ENCODE measurements around the gene RBFOX1. TPM values are rescaled to one million over a fixed set of nuclear protein-coding genes. Genes with fewer than 3 reads are reported as not detected.

The RBFOX1 gene
- total RNA-seq, 1 donor, result not detected

DNA sequence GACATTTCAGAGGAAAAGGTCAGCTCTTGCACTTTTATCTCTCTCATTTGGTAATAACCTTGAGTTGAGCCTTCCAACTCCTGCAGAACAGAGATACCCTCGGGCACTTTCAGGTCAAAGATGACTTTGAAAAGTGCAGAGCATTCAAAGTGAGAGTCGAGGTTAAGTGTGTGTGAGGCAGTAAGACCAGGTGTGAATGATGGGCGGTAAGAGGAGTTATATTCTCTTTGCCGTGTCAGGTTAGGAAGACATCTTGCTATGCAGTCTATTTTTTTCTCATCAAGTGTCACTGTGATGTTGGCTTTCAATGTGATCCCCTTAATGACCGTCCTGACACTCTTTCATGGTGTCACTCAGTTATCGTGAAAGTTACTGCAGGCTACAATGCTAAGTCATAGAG is 248.5 kb downstream of the RBFOX1 start:
- H3K4me3 ChIP-seq (ENCODE audit: low read depth, low read length), result no peak overlapping the region
- TF ChIP-seq, protein P1, sequence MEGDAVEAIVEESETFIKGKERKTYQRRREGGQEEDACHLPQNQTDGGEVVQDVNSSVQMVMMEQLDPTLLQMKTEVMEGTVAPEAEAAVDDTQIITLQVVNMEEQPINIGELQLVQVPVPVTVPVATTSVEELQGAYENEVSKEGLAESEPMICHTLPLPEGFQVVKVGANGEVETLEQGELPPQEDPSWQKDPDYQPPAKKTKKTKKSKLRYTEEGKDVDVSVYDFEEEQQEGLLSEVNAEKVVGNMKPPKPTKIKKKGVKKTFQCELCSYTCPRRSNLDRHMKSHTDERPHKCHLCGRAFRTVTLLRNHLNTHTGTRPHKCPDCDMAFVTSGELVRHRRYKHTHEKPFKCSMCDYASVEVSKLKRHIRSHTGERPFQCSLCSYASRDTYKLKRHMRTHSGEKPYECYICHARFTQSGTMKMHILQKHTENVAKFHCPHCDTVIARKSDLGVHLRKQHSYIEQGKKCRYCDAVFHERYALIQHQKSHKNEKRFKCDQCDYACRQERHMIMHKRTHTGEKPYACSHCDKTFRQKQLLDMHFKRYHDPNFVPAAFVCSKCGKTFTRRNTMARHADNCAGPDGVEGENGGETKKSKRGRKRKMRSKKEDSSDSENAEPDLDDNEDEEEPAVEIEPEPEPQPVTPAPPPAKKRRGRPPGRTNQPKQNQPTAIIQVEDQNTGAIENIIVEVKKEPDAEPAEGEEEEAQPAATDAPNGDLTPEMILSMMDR (IDR thresholded peaks at IDR 0.05; ENCODE audit: insufficient read depth, low read length), result no peak
- DNase-seq (ENCODE audit: low read depth), result no peak

- H3K4me3 ChIP-seq (ENCODE audit: low read depth, low read length), result no peak overlapping the region
- DNase-seq (ENCODE audit: low read depth), result no peak
- TF ChIP-seq, protein P1 (IDR thresholded peaks at IDR 0.05; ENCODE audit: insufficient read depth, low read length), result no peak
Observed at GRCh38 chr16:7583396-7583795, 250.8 kb downstream of the RBFOX1 start.

DNA sequence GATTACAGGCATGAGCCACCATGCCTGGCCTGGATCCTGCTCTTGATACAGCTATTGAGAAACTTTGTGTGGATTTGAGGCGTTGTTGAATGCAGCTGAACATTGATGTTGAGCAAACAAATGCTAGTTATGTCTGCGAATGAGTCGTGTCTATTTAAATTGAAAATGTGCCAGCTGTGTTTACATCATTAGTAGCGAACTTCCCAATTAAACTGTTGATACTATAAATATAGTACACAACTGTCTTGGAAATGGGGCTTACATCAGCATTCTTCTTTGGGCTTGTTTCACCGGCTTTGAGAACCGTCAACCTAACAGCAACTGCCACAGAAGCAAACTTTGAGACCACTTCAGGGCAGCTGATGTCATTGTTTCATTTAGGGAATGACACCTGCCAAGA is 251.9 kb downstream of the RBFOX1 start:
- H3K4me3 ChIP-seq (ENCODE audit: low read depth, low read length), result no peak overlapping the region

DNA sequence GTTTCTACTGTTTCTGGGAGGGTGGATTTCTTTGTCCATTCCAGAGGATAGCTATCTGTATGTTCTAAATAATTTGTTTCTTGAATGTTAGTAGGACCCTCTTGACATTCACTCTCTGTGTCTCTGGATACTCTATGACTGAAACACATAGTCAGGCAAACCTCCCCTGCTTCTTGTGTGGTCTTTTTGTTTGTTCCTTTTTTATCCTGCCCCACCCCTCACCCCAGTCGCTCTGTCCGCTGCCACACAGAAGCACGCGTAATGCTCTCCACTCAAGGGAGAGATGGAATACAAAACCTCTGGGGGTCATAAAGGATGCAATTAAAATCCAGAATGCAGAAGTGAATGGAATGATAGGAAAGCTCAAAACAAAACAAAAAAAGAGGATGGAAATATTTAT is 253.1 kb downstream of the RBFOX1 start:
- no peak for DNase-seq (ENCODE audit: low read depth)
- TF ChIP-seq, protein P1 (IDR thresholded peaks at IDR 0.05; ENCODE audit: insufficient read depth, low read length), result no peak
- H3K4me3 ChIP-seq (ENCODE audit: low read depth, low read length), result no peak overlapping the region

More for the DNA sequence above, 251.9 kb downstream of the RBFOX1 start:
- TF ChIP-seq, protein P1 (IDR thresholded peaks at IDR 0.05; ENCODE audit: insufficient read depth, low read length), result no peak
- DNase-seq (ENCODE audit: low read depth), result no peak

DNA sequence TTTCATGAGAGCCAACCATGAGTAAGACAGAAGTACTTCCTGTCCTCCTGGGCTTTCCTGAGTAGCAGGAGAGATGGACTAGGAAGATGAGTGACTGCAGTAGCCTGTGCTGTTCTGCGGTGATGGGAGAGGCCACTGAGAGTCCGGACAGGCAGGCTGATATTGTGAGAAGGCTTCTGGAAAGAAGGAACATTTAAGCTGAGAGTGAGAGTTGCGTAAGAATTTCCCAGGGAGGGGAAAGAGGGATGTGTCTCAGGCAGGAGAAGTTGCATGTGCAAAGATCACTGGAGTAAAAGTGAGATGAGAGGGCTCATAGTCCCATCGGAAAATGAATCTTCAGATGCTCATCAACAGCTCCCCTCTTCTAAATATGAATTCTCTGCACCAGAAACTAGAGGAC is 258.3 kb downstream of the RBFOX1 start:
- no peak for DNase-seq (ENCODE audit: low read depth)
- no peak overlapping the region for H3K4me3 ChIP-seq (ENCODE audit: low read depth, low read length)
- TF ChIP-seq, protein P1 (IDR thresholded peaks at IDR 0.05; ENCODE audit: insufficient read depth, low read length), result no peak

GRCh38 chr16:7596308-7596707 is 263.7 kb downstream of the RBFOX1 start:
- TF ChIP-seq, protein P1 (IDR thresholded peaks at IDR 0.05; ENCODE audit: insufficient read depth, low read length), result no peak
- DNase-seq (ENCODE audit: low read depth), result no peak
- H3K4me3 ChIP-seq (ENCODE audit: low read depth, low read length), result no peak overlapping the region

DNA sequence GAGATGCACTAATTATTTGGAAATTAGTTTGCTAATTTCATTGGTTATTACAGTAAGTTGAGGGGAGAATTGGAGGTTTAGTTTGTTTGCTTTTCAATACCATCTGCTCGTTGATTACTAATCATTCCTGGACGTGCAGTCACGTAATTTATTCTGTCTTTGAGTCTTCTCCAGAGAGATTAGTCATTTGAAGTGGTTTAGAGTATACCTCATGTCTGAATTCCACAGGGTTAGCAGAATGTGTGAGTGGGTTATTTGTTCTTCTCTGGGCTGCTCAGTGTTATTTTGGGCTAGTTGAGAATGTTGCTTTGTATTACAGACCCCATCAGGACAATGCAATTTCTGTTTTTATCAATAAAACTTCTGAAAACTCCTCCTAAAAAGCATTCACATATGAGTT is 265.0 kb downstream of the RBFOX1 start:
- TF ChIP-seq, protein P1 (IDR thresholded peaks at IDR 0.05; ENCODE audit: insufficient read depth, low read length), result no peak
- no peak overlapping the region for H3K4me3 ChIP-seq (ENCODE audit: low read depth, low read length)
- DNase-seq (ENCODE audit: low read depth), result no peak

Data from fibroblast of the aortic adventitia (primary cell).